GM18502 (cell line): ENCODE data around the gene G0S2.

ENCODE experiments used
- ATAC-seq: cut with Tn5 transposase; IDR thresholded peaks from one replicate; pipeline ENCODE4 v1.9.1; 2021; ENCODE audit warnings: mild to moderate bottlenecking; ENCODE audit not compliant: unreplicated experiment, poor library complexity

Gene G0S2

DNA sequence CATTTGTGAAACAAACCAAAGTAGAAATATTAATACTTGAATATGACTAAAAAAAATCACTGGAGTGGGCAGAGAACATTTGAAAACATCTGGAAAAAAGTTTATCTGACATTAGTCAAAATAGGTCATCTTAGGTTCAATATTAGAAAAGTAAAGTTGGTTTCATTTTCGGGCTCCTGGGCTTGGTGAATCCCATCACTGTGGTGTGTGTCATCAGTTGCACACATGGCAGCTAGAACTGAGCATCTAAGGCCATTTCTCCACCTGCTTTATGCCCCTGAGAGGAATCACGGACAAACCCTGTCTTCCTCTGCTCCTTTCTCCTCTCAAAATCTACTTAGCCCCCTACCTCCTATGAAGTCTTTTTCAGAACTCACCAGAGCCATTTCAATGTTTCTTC is 34.9 kb downstream of the G0S2 start:
- no peak for ATAC-seq

DNA sequence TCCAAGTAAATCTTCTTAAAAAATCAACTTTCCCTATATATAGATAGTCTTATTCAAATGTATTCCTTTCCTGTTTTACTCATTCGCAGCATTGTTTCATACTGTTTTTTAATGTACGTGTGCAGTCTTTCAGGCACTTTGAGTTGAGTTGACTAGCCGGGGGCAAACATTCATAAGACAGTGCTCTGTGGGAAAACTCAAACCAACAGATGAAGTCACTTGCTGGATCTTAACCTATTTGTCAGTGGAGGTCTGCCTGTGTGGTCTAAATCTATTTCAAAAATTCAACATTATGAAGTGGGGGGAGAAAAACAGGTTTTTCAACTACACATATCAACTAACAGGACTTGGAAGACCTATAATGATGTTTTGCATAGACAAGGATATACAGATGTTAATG is 35.6 kb downstream of the G0S2 start:
- ATAC-seq = no peak

DNA sequence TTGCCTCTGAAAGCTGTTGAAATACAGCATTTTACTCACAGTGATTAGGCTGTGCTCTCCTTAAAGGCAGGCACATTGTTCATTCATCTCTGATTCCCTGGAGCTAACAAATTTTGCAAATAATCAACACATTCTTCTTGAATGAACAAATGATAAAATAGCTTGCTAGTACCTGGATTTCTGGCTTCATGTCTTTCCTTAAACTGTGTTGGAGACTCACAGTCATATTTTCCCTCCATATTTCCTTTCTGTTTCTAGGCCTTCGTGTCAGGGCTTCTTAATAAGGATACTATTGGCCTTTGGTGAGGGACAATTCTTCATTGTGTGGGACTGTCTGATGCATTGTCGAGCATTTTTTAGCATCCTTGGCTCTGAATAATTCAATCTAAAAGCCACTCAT is 39.1 kb downstream of the G0S2 start:
- no peak for ATAC-seq

DNA sequence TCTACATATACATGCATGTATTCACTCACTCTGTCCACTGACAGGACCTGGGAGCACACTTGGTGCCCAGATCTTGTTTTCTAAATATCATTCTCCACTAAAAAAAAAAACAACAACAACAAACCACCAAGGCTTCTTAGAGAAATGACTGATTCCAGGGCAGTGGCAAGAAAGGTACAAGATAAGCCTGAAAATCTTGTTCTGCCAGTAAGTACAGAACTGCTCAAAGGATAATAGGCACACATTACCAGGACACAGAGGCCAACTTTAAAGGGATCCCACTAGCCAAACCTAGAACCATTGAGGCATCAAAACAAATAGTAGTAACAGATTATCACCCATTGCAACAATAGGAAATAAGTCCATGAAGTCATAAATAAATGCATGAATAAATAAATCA is 40.1 kb downstream of the G0S2 start:
- no peak for ATAC-seq

DNA sequence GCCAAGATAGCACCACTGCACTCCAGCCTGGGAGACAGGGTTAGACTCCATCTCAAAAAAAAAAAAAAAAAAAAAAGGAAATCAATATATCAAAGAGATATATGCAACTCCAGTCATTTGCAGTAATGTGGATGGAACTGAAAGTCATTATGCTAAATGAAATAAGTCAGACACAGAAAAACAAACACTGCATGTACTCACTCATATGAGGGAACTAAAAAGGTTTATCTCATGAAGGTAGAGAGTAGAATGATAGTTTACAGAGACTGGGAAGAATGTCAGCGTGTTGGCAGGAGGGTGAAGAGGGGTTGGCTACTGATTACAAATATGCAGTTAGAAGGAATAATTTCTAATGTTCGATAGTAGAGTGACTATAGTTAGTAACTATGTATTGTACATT is 42.6 kb downstream of the G0S2 start:
- no peak for ATAC-seq

DNA sequence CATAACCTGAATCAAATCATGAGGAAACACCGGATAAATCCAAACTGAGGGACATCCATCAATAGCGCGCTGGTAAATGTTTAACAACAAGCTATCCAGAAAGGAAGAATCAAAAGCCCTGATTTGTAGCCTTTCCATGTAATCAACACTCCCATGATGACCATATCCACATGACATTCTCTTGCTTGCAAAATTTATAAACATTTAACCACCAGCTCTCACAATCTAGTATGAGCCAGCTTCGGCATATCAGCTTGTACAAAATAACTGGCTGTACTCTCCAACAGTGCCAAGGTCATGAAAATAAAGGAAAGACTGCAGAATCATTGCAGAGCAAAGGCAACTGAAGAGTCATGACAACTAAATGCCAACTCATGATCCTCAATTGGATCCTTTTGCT is 45.1 kb downstream of the G0S2 start:
- ATAC-seq = no peak

DNA sequence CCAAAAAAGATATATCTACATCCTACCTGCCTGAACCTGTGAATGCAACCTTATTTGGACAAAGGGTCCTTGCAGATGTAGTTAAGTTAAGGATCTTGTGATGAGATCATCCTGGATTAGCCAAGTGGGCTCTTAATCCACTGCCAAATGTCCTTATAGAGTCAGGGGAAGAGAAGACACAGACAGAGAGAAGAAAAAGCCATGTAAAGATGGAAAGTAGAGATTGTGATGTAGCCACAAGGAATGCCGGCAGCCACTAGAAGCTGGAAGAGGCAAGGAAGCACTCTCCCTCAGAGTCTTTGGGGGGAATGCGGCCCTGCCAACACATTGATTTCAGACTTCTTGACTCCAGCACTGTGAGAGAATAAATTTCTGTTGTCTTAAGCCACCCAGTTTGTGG is 45.6 kb downstream of the G0S2 start:
- no peak for ATAC-seq

DNA sequence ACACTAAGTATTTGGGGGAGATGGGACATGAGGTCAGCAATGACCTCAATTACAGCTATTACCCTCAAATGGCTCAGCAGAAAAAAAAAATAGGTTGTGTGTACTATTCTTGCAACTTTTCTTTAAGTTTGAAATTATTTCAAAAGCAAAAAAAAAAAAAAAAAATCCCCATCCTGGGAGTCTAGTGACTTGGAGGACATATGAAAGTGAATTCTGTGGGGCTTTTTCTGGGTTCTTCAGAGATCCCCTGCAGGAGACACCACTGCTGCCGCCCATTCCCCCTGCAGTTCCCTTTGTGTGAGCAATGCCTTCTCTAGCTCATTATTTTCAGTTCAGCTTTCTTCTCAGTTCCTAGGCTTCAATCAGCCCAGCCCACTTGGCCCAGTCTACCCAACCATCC is 46.1 kb downstream of the G0S2 start:
- ATAC-seq = no peak

DNA sequence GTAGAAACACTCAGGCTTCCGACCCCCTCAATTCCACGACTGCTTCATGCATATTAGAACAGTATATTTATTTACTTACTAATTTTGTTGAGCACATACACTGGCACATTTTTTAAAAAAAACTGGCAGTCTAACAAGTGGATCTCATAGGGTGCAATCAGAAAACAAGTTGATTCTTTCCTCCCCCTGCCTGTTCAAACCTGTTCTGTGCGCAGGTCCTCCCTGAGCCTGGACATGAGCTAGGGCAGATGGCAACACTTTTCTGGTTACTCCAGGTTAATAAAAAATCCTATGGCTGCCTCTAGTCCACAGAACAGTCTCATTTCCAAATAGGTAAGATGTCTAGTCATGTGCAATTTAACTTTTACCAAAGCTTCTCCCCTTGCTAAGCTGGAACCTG is 48.1 kb downstream of the G0S2 start:
- no peak for ATAC-seq

DNA sequence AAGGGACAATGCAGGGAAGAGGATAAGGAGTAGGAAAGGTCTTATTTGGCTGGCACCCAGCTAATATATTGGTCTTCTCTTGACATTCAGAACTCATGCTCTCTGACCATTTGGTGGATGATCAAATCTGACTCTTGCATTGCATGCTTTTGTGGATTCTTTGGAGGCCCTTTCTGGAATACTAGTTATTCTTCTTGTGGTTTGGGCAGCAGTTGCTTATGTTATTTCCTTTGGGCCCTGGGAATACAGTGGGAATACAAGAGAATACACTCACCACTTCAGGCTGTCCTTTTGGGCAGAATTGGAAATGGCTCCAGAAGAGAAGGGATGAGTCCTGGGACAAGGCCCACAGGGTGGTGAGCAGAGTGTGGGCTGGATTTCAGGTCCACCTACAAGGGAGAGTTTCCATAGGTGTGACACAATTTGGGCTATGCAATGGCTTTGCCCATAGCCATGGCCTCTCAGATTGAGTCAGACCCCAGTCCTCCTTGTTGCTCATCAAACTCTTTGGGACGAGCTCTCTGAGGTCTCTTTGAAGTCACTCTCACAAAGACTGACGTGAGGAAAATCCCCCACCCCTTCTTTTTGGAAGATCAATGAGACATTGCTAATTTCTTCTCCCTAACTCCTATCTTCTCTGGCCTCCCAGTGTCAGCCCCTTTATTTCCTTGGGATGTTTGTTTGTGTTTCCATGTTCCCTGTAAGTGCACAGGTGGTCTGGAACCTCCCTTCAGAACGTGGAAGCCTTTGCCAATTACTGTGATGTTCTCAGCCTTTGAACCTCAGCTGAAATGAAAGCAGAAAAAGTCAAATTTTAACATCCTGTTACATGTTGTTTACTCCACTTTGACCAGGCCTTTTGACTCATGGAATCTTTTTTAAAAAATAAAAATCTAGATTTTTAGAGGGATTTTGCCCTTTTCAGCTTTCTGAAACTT is 48.8 kb downstream of the G0S2 start:
- no peak for ATAC-seq
